ENCODE results near the gene CFAP119. TPM values are rescaled to one million over a fixed set of nuclear protein-coding genes. Genes with fewer than 3 reads are reported as not detected.

CFAP119 gene
- total and polyA plus RNA-seq, 9 of the 15 experiments (the other 6 are each of a cell fraction or from before 2014, with no cell fraction given): 5.5 to 33.7 (median 9.6) TPM

DNA sequence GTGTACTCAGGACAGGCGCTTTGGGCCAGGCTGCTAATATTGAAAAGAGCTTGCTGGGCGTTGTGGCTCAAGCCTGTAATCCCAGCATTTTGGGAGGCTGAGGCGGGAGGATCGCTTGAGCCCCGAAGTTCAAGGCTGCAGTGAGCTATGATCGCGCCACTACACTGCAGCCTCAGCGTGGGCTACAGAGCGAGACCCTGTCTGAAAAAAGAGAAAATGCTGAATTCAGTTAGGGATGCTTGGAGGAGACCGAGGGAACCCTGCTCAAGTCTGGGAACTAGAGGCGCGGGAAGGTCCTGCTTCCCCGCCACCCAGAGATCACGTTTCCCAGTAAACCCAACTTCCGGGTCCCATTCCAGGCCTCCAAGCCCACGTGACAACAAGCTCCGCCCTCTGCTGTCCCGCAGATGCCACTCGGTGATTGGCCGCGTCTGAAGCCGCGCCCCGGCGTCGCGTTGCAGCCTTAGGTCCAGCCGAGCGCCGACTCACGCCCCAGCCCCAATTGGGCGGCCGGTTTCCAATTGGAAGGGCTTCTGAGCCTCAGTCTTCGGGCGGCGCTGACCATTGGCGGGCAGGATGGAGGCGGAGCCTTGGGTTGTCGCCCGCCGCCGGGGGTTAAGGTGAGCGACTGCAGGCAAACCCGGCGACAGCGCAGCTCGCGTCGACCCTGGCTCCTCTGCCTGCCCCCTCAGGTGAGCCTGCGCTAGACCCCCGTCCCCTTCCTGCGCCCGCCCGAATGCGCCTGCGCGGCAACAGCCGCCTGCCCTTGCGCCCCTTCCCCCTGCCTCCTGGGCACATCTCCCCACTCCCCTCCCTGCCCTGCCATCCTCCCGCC is 13.8 kb downstream of the CFAP119 start, which contains the start of gene PHKG2 (continued):
- TF ChIP-seq, protein P1, sequence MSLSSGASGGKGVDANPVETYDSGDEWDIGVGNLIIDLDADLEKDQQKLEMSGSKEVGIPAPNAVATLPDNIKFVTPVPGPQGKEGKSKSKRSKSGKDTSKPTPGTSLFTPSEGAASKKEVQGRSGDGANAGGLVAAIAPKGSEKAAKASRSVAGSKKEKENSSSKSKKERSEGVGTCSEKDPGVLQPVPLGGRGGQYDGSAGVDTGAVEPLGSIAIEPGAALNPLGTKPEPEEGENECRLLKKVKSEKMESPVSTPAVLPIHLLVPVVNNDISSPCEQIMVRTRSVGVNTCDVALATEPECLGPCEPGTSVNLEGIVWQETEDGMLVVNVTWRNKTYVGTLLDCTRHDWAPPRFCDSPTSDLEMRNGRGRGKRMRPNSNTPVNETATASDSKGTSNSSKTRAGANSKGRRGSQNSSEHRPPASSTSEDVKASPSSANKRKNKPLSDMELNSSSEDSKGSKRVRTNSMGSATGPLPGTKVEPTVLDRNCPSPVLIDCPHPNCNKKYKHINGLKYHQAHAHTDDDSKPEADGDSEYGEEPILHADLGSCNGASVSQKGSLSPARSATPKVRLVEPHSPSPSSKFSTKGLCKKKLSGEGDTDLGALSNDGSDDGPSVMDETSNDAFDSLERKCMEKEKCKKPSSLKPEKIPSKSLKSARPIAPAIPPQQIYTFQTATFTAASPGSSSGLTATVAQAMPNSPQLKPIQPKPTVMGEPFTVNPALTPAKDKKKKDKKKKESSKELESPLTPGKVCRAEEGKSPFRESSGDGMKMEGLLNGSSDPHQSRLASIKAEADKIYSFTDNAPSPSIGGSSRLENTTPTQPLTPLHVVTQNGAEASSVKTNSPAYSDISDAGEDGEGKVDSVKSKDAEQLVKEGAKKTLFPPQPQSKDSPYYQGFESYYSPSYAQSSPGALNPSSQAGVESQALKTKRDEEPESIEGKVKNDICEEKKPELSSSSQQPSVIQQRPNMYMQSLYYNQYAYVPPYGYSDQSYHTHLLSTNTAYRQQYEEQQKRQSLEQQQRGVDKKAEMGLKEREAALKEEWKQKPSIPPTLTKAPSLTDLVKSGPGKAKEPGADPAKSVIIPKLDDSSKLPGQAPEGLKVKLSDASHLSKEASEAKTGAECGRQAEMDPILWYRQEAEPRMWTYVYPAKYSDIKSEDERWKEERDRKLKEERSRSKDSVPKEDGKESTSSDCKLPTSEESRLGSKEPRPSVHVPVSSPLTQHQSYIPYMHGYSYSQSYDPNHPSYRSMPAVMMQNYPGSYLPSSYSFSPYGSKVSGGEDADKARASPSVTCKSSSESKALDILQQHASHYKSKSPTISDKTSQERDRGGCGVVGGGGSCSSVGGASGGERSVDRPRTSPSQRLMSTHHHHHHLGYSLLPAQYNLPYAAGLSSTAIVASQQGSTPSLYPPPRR (CRISPR knock-in tag; IDR thresholded peaks at IDR 0.05; ENCODE audit: borderline replicate concordance): no peak
- TF ChIP-seq KLF16 (IDR thresholded peaks at IDR 0.05): no peak
- TF ChIP-seq, protein P2, sequence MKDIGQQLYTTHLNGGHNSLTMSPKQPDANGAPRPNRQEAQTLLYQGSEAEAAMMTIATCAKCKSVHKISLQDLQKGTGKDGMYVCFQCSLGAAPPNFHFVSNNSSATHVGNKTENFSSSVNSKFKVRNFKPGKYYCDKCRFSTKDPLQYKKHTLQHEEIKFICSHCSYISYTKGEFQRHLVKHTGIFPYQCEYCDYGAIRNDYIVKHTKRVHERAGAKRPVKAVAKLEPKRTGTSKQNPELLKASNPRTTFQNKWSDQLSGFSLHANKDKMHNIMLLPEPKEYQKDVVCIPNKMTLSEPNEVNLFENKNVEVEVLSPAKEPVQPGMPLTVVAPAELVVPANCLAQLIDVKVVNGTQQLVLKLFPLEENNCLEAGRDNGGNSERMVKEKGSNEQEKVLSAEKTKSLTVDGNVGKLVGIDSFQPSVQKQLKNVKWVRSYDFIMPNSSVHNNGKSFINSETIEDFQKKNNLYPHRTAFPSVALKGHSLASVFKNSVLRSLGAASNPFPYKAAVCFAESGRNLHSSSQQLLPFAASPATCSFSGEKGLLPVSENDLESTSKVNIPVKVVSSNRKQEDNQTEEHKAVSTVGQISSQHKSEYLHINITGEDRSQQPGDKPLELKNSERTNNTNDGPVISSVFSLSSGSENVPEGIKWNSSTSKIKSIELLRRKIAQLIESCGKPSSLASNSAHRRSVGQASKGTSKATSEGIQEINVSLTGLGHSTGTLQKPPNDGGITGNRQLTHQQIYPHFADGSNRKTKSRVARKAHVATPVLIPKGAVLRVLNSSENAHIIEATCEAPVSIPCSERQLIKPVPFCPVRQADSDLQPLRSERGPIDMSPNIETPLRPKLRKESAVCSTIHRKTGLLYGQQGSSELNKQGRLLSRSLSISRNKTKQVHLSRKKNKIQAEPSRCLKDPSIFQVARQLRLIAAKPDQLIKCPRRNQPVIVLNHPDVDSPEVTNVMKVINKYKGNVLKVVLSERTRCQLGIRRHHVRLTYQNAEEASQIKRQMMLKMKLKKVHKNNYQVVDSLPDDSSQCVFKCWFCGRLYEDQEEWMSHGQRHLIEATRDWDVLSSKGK (CRISPR knock-in tag; IDR thresholded peaks at IDR 0.05): no peak
- peak; percentile 85 for TF ChIP-seq SUPT5H (IDR thresholded peaks at IDR 0.05)
- peak; percentile 67; the same call in 1 of the 2 replicates for TF ChIP-seq SMAD4 (CRISPR knock-in tag; conservative IDR thresholded peaks at IDR 0.05)
- TF ChIP-seq, protein P3, sequence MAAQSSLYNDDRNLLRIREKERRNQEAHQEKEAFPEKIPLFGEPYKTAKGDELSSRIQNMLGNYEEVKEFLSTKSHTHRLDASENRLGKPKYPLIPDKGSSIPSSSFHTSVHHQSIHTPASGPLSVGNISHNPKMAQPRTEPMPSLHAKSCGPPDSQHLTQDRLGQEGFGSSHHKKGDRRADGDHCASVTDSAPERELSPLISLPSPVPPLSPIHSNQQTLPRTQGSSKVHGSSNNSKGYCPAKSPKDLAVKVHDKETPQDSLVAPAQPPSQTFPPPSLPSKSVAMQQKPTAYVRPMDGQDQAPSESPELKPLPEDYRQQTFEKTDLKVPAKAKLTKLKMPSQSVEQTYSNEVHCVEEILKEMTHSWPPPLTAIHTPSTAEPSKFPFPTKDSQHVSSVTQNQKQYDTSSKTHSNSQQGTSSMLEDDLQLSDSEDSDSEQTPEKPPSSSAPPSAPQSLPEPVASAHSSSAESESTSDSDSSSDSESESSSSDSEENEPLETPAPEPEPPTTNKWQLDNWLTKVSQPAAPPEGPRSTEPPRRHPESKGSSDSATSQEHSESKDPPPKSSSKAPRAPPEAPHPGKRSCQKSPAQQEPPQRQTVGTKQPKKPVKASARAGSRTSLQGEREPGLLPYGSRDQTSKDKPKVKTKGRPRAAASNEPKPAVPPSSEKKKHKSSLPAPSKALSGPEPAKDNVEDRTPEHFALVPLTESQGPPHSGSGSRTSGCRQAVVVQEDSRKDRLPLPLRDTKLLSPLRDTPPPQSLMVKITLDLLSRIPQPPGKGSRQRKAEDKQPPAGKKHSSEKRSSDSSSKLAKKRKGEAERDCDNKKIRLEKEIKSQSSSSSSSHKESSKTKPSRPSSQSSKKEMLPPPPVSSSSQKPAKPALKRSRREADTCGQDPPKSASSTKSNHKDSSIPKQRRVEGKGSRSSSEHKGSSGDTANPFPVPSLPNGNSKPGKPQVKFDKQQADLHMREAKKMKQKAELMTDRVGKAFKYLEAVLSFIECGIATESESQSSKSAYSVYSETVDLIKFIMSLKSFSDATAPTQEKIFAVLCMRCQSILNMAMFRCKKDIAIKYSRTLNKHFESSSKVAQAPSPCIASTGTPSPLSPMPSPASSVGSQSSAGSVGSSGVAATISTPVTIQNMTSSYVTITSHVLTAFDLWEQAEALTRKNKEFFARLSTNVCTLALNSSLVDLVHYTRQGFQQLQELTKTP (IDR thresholded peaks at IDR 0.05; ENCODE audit: low read depth in 1 of 2, partially characterized antibody in 2 of 2): peak in 1 of 2 experiments; percentile 33
- no peak for TF ChIP-seq ZNF3 (CRISPR knock-in tag; IDR thresholded peaks at IDR 0.05)
- TF ChIP-seq, protein P4, sequence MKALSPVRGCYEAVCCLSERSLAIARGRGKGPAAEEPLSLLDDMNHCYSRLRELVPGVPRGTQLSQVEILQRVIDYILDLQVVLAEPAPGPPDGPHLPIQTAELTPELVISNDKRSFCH (CRISPR knock-in tag; IDR thresholded peaks at IDR 0.05): no peak
- TF ChIP-seq, protein P4 (tag; IDR thresholded peaks at IDR 0.05): peak; percentile 63; the same call in 1 of the 2 replicates
- TF ChIP-seq MTA1 (IDR thresholded peaks at IDR 0.05; ENCODE audit: borderline replicate concordance): no peak
- TF ChIP-seq HIVEP1 (CRISPR knock-in tag; IDR thresholded peaks at IDR 0.05): no peak
- no peak for TF ChIP-seq DDX20 (tag; IDR thresholded peaks at IDR 0.05; ENCODE audit: low read depth)
- no peak for TF ChIP-seq SNRNP70 (optimal IDR thresholded peaks at IDR 0.05; ENCODE audit: low read depth, low read length)

Measured in K562 (cell line).